Right renal cortex interstitium (tissue), 3 donors: ENCODE measurements around the gene CD164L2. TPM values are rescaled to one million over a fixed set of nuclear protein-coding genes. Genes with fewer than 3 reads are reported as not detected.
"Not testable (repeated sequence)": the region's sequence is repeated elsewhere in the genome, so short reads cannot be mapped to it uniquely, and the experiment has no call there.

Source experiments
- DNase-seq, 3 donors: peaks; one replicate each; pipeline ENCODE4 v3.0.0-alpha.2; 2013; ENCODE audit warnings: low read depth in 3 of 3, low spot score in 2 of 3
- polyA plus RNA-seq, 3 donors: library from polyadenylated mRNA; unstranded; fragments of 120-200 nt; gene quantifications; one replicate each; pipeline ENCODE4 v1.2.1, GENCODE V29; 2013; ENCODE audit not compliant: insufficient read length in 3 of 3

The CD164L2 gene
- polyA plus RNA-seq, 3 donors: 0.11 to 0.35 (median 0.25) TPM

GRCh38 chr1:27405598-27406361 is 22.6 kb upstream of the CD164L2 start:
- not testable (repeated sequence) for DNase-seq

- DNase-seq: no peak
Measured at GRCh38 chr1:27405074-27405473, 21.9 kb upstream of the CD164L2 start.

- DNase-seq: no peak
Measured at GRCh38 chr1:27403931-27404330, 20.8 kb upstream of the CD164L2 start.

- DNase-seq: no peak
Measured at GRCh38 chr1:27403065-27403726, 20.1 kb upstream of the CD164L2 start.

GRCh38 chr1:27402349-27402754 is 19.2 kb upstream of the CD164L2 start:
- no peak for DNase-seq

- DNase-seq: no peak
Measured at GRCh38 chr1:27400963-27401341, 17.8 kb upstream of the CD164L2 start.

- DNase-seq: no peak
Measured at GRCh38 chr1:27400082-27400962, 17.2 kb upstream of the CD164L2 start.

- DNase-seq: no peak
Measured at GRCh38 chr1:27399251-27400025, 16.3 kb upstream of the CD164L2 start.

- DNase-seq: no peak
Measured at GRCh38 chr1:27398405-27399149, 15.4 kb upstream of the CD164L2 start.

- DNase-seq: no peak
Measured at GRCh38 chr1:27397749-27398148, 14.6 kb upstream of the CD164L2 start.

GRCh38 chr1:27397110-27397509 is 14.0 kb upstream of the CD164L2 start:
- DNase-seq: no peak

- DNase-seq: no peak
Measured at GRCh38 chr1:27395441-27396195, 12.5 kb upstream of the CD164L2 start.

GRCh38 chr1:27394925-27395324 is 11.8 kb upstream of the CD164L2 start:
- no peak for DNase-seq

- DNase-seq: no peak
Measured at GRCh38 chr1:27394282-27394658, 11.1 kb upstream of the CD164L2 start.

GRCh38 chr1:27393641-27394281 is 10.6 kb upstream of the CD164L2 start:
- no peak for DNase-seq

GRCh38 chr1:27392778-27393635 is 9.9 kb upstream of the CD164L2 start:
- DNase-seq: no peak

- no peak for DNase-seq
Measured at GRCh38 chr1:27392096-27392777, 9.1 kb upstream of the CD164L2 start, which contains the start of gene GPR3. GPR3 (plus strand) TSS chr1:27392622; CDS start chr1:27393799, 1,177 bp downstream.
